Measurements from ENCODE around the gene ATP13A3. TPM values are rescaled to one million over a fixed set of nuclear protein-coding genes. Genes with fewer than 3 reads are reported as not detected.
A peak's percentile ranks its signal among the peaks of the same experiment; 100 is the strongest.
"Not testable (repeated sequence)": the region's sequence is repeated elsewhere in the genome, so short reads cannot be mapped to it uniquely, and the experiment has no call there.

Gene ATP13A3
- total and polyA plus RNA-seq, 10 donors, result 10.3 to 142 (median 81.6) TPM

- Histone ChIP-seq H3K27ac (peak overlapping the region in 2 of 8 donors; percentile 23 to 28), H3K4me1 (peaks cover 0 to 13% (median 4%) of the 10 kb centered on the region in 6 donors)
- DNase-seq; H3K27me3 ChIP-seq (replicated peaks in 1 of 7); intact Hi-C loops (cut with DNase I; ENCODE audit: low total_unique reads); H3K36me3 ChIP-seq; H3K4me3 ChIP-seq; H3K9me3 ChIP-seq: not testable (repeated sequence)
- peak in 2 of 11 experiments; percentile 5 to 25 for TF ChIP-seq CTCF (IDR thresholded peaks at IDR 0.05 in 8 of 11, conservative IDR thresholded peaks at IDR 0.05 in 3 of 11)
- 68 to 91% (median 89%) methylated on average over 5 of the region's 5 CpGs for WGBS, 5 donors
Measured at GRCh38 chr3:194520201-194520600, 33.4 kb upstream of the ATP13A3 start.

GRCh38 chr3:194518652-194519051 is 31.9 kb upstream of the ATP13A3 start:
- H3K4me1 ChIP-seq, result peaks cover 0 to 13% (median 4%) of the 10 kb centered on the region in 6 donors
- 47 to 81% (median 66%) methylated on average over 2 of the region's 2 CpGs for WGBS, 5 donors
- DNase-seq, result no peak
- H3K4me3 ChIP-seq, result no peak overlapping the region
- H3K36me3 ChIP-seq, result no peaks in the 10 kb centered on the region
- intact Hi-C loops (cut with DNase I; ENCODE audit: low total_unique reads), result no loop called here
- no peaks in the 10 kb centered on the region for H3K27me3 ChIP-seq (replicated peaks in 1 of 7)
- H3K27ac ChIP-seq, result no peak overlapping the region
- no peak for TF ChIP-seq POLR2AphosphoS5 (IDR thresholded peaks at IDR 0.05)
- no peak for TF ChIP-seq CTCF (IDR thresholded peaks at IDR 0.05 in 8 of 11, conservative IDR thresholded peaks at IDR 0.05 in 3 of 11)
- TF ChIP-seq POLR2A (IDR thresholded peaks at IDR 0.05), result no peak
- no peaks in the 10 kb centered on the region for H3K9me3 ChIP-seq

- TF ChIP-seq POLR2A (IDR thresholded peaks at IDR 0.05) (no peak), POLR2AphosphoS5 (IDR thresholded peaks at IDR 0.05) (no peak), CTCF (IDR thresholded peaks at IDR 0.05 in 8 of 11, conservative IDR thresholded peaks at IDR 0.05 in 3 of 11) (no peak)
- no peak overlapping the region for H3K4me3 ChIP-seq
- DNase-seq, result no peak
- intact Hi-C loops (cut with DNase I; ENCODE audit: low total_unique reads), result no loop called here
- no peaks in the 10 kb centered on the region for H3K36me3 ChIP-seq
- H3K9me3 ChIP-seq, result no peaks in the 10 kb centered on the region
- peaks cover 0 to 13% (median 4%) of the 10 kb centered on the region in 6 donors for H3K4me1 ChIP-seq
- WGBS, 5 donors, result 52 to 83% (median 71%) methylated on average over 6 of the region's 6 CpGs
- H3K27ac ChIP-seq, result no peak overlapping the region
- H3K27me3 ChIP-seq (replicated peaks in 1 of 7), result no peaks in the 10 kb centered on the region
Measured at GRCh38 chr3:194517333-194517732, 30.5 kb upstream of the ATP13A3 start.

- intact Hi-C loops (cut with DNase I; ENCODE audit: low total_unique reads), result no loop called here
- Histone ChIP-seq H3K27me3 (replicated peaks in 1 of 7) (no peaks in the 10 kb centered on the region), H3K4me1 (no peaks in the 10 kb centered on the region), H3K9me3 (no peaks in the 10 kb centered on the region), H3K4me3 (no peak overlapping the region), H3K27ac (no peak overlapping the region), H3K36me3 (no peaks in the 10 kb centered on the region)
- TF ChIP-seq CTCF (IDR thresholded peaks at IDR 0.05 in 8 of 11, conservative IDR thresholded peaks at IDR 0.05 in 3 of 11) (no peak), POLR2AphosphoS5 (IDR thresholded peaks at IDR 0.05) (no peak), POLR2A (IDR thresholded peaks at IDR 0.05) (no peak)
- WGBS, 5 donors, result 43 to 82% (median 62%) methylated on average over 4 of the region's 4 CpGs
- no peak for DNase-seq
Measured at GRCh38 chr3:194514626-194515025, 27.8 kb upstream of the ATP13A3 start.

Measured in spleen (tissue), 11 donors.